Measurements from ENCODE around the gene DNAJC6.

- TF ChIP-seq, protein P1, sequence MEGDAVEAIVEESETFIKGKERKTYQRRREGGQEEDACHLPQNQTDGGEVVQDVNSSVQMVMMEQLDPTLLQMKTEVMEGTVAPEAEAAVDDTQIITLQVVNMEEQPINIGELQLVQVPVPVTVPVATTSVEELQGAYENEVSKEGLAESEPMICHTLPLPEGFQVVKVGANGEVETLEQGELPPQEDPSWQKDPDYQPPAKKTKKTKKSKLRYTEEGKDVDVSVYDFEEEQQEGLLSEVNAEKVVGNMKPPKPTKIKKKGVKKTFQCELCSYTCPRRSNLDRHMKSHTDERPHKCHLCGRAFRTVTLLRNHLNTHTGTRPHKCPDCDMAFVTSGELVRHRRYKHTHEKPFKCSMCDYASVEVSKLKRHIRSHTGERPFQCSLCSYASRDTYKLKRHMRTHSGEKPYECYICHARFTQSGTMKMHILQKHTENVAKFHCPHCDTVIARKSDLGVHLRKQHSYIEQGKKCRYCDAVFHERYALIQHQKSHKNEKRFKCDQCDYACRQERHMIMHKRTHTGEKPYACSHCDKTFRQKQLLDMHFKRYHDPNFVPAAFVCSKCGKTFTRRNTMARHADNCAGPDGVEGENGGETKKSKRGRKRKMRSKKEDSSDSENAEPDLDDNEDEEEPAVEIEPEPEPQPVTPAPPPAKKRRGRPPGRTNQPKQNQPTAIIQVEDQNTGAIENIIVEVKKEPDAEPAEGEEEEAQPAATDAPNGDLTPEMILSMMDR (IDR thresholded peaks at IDR 0.05): no peak
- TF ChIP-seq POLR2A (IDR thresholded peaks at IDR 0.05): no peak
Measured at GRCh38 chr1:65409816-65410326, 100.5 kb downstream of the DNAJC6 start.

Measured in esophagus squamous epithelium (tissue), 4 donors.